ENCODE measurements around the gene MNAT1.

MNAT1 gene

DNA sequence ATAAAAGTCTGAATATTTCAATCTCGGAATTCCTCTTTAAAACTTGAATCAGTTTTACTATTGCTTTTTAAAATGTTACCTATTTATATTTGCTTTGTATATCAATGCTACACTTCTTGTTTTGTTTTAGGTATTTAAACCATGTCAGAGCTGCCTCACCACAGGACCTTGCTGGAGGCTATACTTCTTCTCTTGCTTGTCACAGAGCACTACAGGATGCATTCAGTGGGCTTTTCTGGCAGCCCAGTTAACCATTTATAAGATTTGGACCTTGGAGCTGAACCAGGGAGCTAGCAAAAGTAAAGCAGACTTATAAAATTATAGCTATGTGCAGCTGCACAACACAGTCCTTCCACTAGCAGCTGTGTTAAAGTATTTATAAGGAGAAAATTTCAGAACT, 233.5 kb downstream of the MNAT1 start:
- no peak for DNase-seq (ENCODE audit: low read depth in 2 of 2)

- DNase-seq (ENCODE audit: low read depth in 2 of 2): no peak
Measured at GRCh38 chr14:60968671-60969070, 234.1 kb downstream of the MNAT1 start.

- DNase-seq (ENCODE audit: low read depth in 2 of 2): no peak
Measured at GRCh38 chr14:60970146-60970545, 235.6 kb downstream of the MNAT1 start.

GRCh38 chr14:60971271-60971670, 236.7 kb downstream of the MNAT1 start:
- DNase-seq (ENCODE audit: low read depth in 2 of 2): no peak

DNA sequence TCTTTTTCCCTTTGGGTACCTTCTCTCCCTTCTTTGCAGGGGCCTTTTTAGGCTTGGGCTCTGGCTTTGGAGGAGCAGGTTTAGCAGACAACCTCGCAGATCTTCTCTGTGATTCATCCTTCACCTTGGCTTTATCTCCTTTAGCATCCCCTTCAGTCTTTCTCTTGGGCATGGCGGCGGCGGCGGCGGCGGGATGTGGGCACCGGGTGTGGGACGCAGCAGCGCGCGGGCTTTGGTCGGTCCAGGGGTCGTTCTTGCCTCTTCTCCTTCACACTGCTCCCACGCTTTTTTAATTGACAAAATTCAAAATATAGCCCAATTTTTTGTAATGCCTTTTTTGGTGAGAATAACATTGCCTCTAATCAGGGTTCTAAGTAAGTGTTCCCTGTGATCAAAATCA, 237.7 kb downstream of the MNAT1 start:
- no peak for DNase-seq (ENCODE audit: low read depth in 2 of 2)

- no peak for DNase-seq (ENCODE audit: low read depth in 2 of 2)
Measured at GRCh38 chr14:60973070-60973469, 238.5 kb downstream of the MNAT1 start.

DNA sequence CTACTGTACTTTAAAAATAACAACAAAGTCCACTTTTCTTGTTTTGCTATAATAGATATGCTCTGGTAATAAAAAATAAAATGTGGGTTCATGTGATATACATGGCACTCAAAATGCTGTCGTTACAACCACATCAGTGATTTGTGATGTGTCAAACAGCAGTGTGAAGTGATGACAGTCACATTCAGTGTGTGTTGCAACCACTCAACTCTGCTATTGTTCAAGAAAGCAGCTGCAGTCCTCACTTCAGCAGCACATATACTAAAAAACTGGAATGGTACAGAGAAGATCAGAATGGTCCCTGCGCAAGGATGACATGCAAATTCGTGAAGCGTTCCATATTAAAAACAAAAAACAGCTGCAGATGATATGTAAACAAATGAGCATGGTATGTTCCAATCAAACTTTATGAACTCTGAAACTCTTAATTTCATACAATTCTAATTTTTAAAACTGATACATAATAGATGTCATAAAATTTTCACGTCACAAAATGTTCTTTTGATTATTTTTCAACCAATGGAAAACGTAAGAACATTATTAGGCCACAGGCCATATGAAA, 239.6 kb downstream of the MNAT1 start:
- DNase-seq (ENCODE audit: low read depth in 2 of 2): no peak

- no peak for DNase-seq (ENCODE audit: low read depth in 2 of 2)
Measured at GRCh38 chr14:60975551-60975950, 241.0 kb downstream of the MNAT1 start.

DNA sequence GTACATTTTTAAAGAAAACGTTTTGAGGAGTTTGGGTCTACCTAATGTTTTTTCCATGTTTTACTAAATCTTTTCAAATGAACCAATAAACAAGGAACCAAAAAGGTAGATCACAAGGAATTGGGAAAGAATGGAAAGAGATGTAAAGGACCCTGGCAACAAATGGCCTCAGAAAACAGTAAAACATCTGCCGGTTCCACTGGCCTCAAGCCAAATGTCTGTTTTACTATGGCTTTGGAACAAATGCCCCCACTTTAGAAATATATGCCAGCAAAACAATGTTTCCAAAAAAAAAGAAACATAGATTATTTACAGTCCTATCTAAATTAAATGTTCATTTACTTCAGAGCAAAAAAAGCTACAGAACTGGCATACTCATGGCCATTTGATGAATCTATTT, 243.3 kb downstream of the MNAT1 start:
- no peak for DNase-seq (ENCODE audit: low read depth in 2 of 2)

- DNase-seq (ENCODE audit: low read depth in 2 of 2): peak; percentile 90
Measured at GRCh38 chr14:60980811-60981632, 246.5 kb downstream of the MNAT1 start, which contains the start of the genes SLC38A6 and TRMT5. SLC38A6 (plus strand) TSS chr14:60981245; CDS start chr14:60981278, 33 bp downstream. TRMT5 (minus strand) TSS chr14:60981079; CDS start chr14:60980973, 106 bp downstream.

GRCh38 chr14:60981633-60982455, 247.3 kb downstream of the MNAT1 start:
- DNase-seq (ENCODE audit: low read depth in 2 of 2): no peak

- DNase-seq (ENCODE audit: low read depth in 2 of 2): no peak
Measured at GRCh38 chr14:60984196-60984595, 249.6 kb downstream of the MNAT1 start.

GRCh38 chr14:60986500-60986899, 251.9 kb downstream of the MNAT1 start:
- DNase-seq (ENCODE audit: low read depth in 2 of 2): no peak

DNA sequence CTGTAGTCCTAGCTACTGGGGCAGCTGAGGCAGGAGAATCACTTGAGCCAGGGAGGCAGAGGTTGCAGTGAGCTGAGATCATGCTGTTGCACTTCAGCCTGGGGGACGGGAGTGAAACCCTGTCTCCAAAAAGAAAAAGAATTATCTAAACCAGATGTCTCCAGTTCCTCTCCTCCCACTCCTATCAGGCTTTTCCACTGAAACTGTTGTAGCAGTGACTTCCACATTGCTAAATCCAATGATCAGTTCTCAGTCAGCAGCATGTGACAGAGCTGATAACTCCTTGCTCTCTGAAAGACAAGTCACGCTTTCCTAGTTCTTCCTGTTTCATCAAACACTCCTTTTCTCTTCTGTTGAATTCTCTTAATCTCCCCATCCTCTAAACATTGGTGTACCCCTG, 255.0 kb downstream of the MNAT1 start:
- no peak for DNase-seq (ENCODE audit: low read depth in 2 of 2)

- DNase-seq (ENCODE audit: low read depth in 2 of 2): no peak
Measured at GRCh38 chr14:60998617-60999016, 264.1 kb downstream of the MNAT1 start.

DNA sequence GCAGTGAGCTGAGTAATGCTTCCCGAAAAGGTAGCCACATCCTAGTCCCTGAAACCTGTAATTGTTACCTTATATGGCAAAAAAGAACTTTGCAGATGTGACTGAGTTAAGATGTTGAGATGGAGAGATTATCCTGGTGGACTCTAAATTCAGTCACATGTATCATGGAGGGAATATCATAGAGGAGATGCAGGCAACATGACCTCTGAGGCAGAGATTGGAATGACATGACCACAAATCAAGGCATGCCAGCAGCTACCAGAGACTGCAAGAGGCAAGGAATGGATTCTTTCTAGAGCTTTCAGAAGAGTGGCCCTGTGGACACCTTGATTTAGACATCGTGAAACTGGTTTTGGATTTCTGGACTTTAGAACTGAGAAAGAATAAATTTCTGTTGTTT, 265.0 kb downstream of the MNAT1 start:
- DNase-seq (ENCODE audit: low read depth in 2 of 2): no peak

GRCh38 chr14:61003571-61003970, 269.0 kb downstream of the MNAT1 start:
- DNase-seq (ENCODE audit: low read depth in 2 of 2): no peak

DNA sequence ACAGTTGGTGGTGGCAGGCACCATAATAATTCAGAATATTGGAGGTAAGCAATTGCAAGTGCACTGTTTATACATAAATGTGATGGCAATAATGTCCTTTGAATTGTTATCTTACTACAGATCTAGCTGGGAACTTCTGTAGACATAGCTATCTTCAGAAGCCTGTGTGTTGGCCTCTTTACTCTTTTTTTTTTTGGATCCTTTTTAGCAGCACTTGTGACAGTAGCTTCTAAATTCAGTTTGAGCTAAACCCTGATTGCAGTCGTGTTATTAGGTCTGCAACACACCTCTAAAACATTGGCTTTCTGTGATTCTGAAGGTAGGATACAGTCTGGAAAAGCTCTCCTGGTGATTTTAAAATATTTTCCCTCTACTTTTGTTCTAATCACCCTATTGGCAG, 285.0 kb downstream of the MNAT1 start:
- no peak for DNase-seq (ENCODE audit: low read depth in 2 of 2)

All from stimulated activated CD4-positive, alpha-beta T cell treated with anti-CD3 and anti-CD28 coated beads, Interleukin-12 subunit alpha, Interleukin-12 subunit beta, amount 100 ng/mL, for 24 hours (primary cell).